GM23338 (cell line): Measurements from ENCODE around the gene ZBTB24.

Experiments used
- CREB1 ChIP-seq: fragments of 250-450 bp; sonication (Bioruptor Pico); IDR thresholded peaks from 2 replicates; pipeline ENCODE4 v1.5.0; 2020; ENCODE audit warnings: low read depth, mild to moderate bottlenecking, moderate library complexity
- EZH2 ChIP-seq: fragments of 200-600 bp; sonication (generic); IDR thresholded peaks from one replicate; pipeline ENCODE4 v1.8.0; 2017; ENCODE audit warnings: antibody characterized with exemption, mild to moderate bottlenecking, low read depth; ENCODE audit not compliant: unreplicated experiment
- EZH2phosphoT487 ChIP-seq: fragments of 200-600 bp; sonication (generic); IDR thresholded peaks from one replicate; pipeline ENCODE4 v1.8.1; 2018; ENCODE audit warnings: antibody characterized with exemption; ENCODE audit not compliant: unreplicated experiment
- POLR2AphosphoS5 ChIP-seq: IDR thresholded peaks from 2 replicates; pipeline ENCODE4 v1.6.1; 2016; ENCODE audit warnings: antibody characterized with exemption, low read depth
- TF ChIP-seq, protein P1 (sequence below): IDR thresholded peaks from one replicate; pipeline ENCODE4 v1.6.1; 2018; ENCODE audit warnings: antibody characterized with exemption; ENCODE audit not compliant: unreplicated experiment
- TF ChIP-seq, protein P2 (sequence below), 2 experiments: fragments of 200-600 bp in 1 of 2; sonication (generic) in 1 of 2; conservative IDR thresholded peaks; 2 replicates each; pipeline versions ENCODE4 v1.5.1 to v1.6.1; 2016 to 2017; ENCODE audit warnings: antibody characterized with exemption in 2 of 2, low read depth in 2 of 2, mild to moderate bottlenecking in 2 of 2, moderate library complexity in 1 of 2
- TF ChIP-seq, protein P3 (sequence below): IDR thresholded peaks from 2 replicates; pipeline ENCODE4 v1.6.1; 2016; ENCODE audit warnings: antibody characterized with exemption

DNA sequence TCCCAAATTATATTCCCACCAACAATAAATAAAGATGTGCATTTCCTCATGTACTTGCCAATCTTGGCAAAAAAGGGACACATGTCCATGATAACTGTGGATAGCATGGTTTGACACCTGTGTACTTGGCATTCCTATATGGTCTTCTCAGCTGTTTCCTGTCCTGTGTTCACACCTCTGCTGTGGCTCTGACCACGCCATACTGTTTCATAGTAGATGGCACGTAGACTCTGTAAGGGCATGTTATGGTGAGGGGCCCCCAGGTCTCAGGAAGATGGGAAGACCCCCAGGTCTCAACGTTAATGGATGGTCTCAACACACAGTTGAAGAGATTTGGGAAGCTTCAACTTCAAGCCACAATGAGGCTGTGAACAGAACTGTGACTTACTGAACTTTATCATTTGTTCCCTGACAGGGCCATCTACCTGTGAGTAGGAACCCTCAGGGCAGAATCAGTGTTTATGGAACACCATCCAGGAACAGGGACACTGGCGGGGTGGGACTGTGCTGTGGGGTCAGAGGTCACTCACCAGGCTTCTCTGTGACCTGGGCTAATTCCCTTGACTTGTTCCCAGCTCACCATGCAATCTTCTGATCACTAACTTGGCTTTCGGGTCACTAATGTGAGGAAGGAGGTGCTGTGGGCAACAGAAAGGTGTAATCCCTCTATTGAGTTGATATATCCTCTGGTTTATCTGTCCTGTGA lies 11.8 kb downstream of the ZBTB24 start:
- TF ChIP-seq EZH2 (no peak), CREB1 (CRISPR knock-in tag) (no peak), EZH2phosphoT487 (no peak), POLR2AphosphoS5 (no peak)
- TF ChIP-seq, protein P1, sequence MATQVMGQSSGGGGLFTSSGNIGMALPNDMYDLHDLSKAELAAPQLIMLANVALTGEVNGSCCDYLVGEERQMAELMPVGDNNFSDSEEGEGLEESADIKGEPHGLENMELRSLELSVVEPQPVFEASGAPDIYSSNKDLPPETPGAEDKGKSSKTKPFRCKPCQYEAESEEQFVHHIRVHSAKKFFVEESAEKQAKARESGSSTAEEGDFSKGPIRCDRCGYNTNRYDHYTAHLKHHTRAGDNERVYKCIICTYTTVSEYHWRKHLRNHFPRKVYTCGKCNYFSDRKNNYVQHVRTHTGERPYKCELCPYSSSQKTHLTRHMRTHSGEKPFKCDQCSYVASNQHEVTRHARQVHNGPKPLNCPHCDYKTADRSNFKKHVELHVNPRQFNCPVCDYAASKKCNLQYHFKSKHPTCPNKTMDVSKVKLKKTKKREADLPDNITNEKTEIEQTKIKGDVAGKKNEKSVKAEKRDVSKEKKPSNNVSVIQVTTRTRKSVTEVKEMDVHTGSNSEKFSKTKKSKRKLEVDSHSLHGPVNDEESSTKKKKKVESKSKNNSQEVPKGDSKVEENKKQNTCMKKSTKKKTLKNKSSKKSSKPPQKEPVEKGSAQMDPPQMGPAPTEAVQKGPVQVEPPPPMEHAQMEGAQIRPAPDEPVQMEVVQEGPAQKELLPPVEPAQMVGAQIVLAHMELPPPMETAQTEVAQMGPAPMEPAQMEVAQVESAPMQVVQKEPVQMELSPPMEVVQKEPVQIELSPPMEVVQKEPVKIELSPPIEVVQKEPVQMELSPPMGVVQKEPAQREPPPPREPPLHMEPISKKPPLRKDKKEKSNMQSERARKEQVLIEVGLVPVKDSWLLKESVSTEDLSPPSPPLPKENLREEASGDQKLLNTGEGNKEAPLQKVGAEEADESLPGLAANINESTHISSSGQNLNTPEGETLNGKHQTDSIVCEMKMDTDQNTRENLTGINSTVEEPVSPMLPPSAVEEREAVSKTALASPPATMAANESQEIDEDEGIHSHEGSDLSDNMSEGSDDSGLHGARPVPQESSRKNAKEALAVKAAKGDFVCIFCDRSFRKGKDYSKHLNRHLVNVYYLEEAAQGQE, result no peak
- TF ChIP-seq, protein P2, sequence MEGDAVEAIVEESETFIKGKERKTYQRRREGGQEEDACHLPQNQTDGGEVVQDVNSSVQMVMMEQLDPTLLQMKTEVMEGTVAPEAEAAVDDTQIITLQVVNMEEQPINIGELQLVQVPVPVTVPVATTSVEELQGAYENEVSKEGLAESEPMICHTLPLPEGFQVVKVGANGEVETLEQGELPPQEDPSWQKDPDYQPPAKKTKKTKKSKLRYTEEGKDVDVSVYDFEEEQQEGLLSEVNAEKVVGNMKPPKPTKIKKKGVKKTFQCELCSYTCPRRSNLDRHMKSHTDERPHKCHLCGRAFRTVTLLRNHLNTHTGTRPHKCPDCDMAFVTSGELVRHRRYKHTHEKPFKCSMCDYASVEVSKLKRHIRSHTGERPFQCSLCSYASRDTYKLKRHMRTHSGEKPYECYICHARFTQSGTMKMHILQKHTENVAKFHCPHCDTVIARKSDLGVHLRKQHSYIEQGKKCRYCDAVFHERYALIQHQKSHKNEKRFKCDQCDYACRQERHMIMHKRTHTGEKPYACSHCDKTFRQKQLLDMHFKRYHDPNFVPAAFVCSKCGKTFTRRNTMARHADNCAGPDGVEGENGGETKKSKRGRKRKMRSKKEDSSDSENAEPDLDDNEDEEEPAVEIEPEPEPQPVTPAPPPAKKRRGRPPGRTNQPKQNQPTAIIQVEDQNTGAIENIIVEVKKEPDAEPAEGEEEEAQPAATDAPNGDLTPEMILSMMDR (conservative IDR thresholded peaks at IDR 0.05; ENCODE audit: low read depth in 2 of 2), result no peak
- TF ChIP-seq, protein P3, sequence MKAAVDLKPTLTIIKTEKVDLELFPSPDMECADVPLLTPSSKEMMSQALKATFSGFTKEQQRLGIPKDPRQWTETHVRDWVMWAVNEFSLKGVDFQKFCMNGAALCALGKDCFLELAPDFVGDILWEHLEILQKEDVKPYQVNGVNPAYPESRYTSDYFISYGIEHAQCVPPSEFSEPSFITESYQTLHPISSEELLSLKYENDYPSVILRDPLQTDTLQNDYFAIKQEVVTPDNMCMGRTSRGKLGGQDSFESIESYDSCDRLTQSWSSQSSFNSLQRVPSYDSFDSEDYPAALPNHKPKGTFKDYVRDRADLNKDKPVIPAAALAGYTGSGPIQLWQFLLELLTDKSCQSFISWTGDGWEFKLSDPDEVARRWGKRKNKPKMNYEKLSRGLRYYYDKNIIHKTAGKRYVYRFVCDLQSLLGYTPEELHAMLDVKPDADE, result no peak
